HG03135 (cell line): ENCODE results near the gene SPTA1.

ENCODE experiments used
- ATAC-seq: cut with Tn5 transposase; IDR thresholded peaks from one replicate; pipeline ENCODE4 v1.9.1; 2021; ENCODE audit warnings: mild to moderate bottlenecking, moderate library complexity; ENCODE audit not compliant: unreplicated experiment

SPTA1 gene

DNA sequence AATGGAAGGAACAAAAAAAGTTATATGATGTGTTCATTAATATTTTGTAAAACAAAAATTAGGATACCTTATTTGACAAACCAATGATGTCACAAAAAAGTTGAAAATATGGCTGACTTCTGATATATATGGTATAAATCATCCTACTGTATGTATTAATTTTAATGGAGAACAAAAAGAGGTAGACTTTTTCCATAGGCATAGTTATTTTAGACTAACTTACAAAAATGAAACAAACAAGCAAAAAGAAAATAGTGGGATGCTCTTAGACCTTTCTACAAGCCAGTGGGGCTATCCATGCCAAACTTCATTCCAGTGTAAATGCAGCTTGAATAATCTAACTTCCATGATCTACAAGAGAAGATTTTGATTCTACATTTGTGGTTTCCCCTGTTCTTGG is 522 bp upstream of the SPTA1 start:
- ATAC-seq: no peak

DNA sequence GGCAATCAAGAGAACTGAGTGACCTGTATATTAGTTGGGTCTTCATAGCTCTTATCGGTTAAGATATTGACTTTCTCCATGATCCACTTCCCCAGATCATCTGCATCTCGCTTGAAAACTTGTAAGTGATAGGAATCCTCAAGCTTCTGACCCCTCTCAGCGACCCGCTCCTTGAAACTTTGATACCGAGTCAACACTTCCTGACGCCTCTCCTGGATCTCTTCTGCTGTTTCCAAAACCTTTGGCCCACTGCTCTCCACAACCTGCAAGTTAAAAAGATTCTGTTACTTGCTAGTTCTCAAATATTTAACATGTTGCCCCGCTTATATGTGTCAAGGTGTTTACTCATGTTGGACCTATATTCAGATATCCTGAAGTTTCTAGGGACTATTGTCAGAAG is 1.4 kb downstream of the SPTA1 start:
- no peak for ATAC-seq

DNA sequence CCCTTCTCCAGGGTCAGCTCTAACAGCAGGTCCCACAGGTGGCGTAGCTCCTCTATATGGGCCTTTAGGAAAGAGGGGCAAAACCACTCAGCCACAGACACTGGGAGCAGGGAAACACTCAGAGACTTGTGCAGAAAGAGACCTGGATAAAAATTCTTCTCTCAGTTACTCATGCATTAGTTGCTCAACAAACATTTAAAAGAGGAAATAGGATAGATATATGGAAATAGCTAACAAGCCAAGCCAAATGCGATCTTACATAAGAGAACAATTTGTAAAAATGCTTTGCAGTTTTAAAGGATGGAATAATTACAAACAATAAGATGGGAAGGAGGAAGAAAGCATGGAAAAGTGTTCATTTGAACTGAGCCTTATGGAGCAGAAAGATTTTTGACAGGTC is 4.9 kb downstream of the SPTA1 start:
- no peak for ATAC-seq

DNA sequence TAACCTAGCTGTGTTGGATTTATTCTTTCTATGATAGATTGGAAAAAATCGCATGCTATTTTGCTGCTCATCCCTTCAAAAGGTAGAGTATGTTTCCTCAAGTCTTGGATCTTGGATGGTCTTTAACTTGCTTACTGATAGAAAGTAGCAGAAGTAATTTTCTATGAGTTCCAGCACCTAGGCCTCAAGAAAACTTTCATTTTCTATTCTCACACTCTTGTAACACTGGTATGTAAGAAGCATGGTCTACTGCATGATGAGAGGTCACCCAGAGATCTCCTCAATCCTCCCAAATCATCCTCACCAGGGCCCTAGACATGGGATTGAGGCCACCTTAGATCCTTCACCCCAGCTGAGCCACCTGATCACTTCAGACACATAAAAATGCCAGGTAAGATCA is 7.2 kb downstream of the SPTA1 start:
- no peak for ATAC-seq

DNA sequence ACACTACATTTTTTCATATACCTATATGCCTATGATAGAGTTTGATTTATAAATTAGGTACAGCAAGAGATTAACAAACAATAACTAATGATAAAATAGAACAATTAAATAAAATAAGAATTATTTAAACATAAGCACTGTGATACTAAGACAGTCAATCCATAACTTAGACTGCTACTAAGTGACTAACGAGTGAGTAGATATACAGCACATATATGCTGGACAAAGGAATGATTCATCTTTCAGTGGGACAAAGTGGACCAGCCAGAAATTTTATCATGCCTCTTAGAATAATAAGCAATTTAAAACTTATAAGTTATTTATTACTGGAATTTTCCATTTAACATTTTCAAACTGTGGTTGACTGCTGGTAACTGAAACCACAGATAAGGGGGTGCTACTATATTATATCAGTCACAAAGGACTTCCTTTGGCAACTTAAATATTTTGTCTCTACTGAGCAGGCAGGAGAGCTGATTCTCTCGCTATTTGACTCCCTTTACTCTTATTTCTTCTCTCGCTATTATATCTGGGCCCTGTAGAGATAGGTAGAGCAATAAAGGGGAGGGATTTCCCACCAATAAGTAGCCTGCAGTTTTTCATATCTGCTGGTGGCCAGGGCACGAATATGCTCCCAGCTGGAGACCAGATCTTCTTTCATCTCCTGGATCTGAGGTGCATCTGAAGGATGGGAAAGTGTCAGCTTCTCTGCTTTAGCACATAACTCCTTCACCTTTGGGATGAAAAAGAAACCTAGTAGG is 10.8 kb downstream of the SPTA1 start:
- ATAC-seq: no peak

DNA sequence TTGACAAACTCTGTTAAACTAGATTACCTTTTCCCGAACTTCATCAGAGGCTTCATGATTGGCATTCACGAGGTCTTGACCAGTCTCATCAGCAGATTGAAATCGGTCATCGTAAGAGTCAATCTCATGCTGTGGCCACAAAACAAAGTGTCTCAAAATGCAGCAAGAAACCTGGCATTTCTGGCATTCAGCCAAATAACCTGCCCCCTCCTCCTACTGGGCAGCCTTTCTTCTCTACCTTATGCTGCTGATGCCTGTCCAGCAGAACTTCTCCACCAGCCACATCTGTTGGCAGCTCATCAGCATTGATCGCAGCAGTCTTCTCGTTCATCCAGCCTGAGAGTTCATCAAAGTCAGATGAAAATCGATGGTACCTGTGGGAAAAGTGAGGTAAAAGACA is 12.2 kb downstream of the SPTA1 start:
- no peak for ATAC-seq

DNA sequence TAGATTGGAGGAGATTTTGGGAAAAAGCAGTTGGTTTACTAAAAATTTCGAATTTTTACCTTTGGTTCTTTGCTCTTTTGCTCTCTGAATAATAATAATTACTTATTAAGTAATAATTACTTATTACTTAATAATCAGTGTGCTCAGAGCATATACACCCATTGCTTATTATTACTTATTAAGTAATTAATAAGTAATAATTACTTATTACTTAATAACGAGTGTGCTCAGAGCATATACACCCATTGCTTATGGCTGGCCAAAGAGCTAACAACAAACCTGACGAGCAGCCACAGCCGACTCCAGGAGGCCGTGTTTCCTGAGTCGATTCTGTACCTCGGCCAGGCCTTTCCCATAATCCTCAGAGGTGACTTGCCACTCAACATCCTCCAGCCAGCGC is 20.5 kb downstream of the SPTA1 start:
- ATAC-seq: no peak

DNA sequence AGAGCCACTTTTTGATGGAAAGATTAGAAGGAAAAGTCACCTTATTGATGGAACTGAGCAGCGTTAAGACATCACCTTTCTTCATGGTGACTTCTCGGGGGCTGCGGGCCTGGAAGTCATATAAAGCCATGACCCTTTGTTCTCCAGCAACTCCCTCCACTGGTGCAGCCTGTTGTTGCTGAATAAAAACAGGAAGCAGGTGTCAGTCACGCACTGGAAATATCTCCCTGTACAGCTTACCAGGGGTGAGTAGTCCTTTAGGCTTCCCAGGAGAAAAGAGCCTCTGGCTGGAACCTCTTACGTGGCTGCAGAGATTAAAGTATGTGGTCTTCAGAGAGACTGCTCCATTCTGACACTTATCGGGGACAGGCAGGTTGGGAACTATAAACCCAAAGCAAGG is 31.9 kb downstream of the SPTA1 start:
- ATAC-seq: no peak

DNA sequence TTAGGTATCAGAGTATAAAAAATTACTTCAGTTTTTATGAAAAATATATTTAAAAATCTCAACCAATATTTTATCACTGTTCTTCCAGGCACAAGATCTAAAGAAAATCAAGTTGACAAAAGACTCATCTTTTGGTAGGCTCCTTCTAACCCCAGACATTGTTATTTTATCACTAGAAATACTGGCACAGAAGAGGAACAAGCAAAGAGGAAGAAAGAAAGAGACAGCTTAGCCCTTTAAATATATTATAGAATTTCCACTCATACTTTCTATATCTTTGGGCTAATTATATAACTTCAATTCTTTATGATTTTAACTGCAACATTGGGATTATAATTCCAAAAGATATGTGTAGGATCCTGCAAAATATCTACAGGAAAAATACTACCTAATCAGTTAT is 32.4 kb downstream of the SPTA1 start:
- ATAC-seq: no peak

DNA sequence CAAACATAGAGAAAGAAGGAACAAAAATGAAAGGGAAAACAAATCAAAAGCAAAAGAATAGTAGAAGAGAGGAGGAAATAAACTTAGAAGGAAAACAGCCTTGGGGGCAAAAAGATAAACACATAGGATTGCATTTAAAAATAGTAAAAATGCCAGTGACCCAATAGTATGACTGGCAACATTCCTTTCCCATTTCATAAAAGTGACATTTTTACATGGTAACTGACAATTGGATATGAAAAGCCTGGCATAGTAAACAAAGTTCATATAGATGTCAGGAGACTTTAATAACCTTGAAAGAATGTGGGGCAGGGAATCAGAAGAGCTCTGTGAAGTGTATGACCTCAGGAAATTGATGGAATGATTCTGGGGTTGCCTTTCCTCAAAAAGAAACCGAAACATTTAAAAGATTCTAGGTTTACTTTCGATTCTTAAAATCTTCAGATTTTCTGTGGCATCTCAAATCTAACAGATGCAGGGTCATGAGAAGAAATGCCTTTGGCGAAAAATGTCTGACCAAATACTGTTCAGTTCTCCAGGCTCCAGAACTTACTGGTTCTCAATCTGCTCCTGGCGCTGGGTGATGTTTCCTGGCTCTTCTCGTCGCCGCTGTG is 33.7 kb downstream of the SPTA1 start:
- no peak for ATAC-seq

DNA sequence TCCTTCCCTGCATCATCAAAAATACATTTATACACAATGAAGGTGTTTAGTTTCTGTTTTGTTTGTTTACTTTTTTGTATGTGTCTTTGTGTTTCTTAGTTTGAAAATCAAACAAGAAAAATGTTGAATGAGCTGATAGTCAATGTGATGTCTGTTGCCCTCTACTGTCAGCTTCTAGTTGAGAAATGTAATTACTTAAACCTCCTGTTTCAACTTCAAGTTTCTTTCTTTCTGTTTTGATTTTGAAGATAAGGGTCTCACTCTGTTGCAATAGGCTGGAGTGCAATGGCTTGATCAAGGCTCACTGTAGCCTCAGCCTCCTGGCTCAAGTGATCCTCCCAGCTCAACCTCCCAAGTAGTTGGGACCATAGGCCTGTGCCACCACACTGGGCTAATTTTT is 37.5 kb downstream of the SPTA1 start:
- no peak for ATAC-seq

DNA sequence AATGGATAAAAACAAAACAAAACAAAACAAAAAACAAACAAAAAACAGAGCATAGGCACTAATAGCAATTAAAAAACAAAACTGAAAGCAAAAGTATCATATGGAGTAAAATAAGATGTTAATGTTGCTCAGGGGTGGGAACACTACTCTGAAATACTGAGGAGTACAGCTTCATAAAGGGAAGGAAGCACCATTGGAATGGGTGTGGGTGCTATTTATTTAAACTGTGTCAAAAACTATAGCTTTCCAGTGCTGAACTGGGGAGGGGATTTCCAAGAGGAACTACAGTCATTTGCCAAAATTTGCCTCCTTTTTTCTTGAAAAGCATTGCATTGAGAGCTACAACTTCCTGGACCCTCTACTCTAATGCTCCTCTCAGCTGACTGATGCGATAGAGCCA is 40.0 kb downstream of the SPTA1 start:
- ATAC-seq: no peak

DNA sequence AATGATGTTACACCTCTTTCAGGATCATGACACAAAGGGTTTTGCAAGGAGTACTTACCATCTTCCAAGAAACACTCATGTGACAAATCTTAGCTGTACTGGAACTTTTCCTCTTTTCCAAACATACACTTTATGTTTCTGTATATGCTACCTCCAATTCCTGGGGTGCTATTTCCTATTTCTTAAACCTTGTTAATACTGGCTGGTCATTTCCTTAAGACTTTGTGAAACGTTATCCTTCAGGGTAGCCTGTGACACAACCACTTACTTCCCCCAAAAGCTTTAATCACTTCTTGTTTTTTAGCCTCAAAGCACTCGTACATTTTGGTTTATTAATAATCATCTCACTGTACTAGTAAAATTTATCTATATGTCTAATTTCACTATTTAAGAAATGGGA is 42.1 kb downstream of the SPTA1 start:
- no peak for ATAC-seq

DNA sequence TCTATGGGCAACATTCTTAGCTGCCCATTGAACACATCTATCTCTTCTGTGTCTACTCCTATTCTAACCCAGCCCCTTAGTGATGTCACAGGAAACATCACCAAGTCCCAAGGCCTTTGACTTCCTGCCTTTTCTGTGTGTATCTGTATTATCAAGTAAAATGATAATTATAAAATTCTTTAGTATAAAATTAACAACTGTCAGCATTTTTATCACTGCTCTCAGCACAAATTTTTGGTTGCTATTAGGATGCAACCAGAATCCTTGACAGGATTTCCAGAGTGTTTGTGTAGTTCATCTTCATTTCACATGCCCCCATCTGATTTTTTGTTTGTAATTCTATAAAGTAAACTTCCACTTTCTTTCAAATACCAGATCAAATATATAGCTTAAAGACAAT is 47.6 kb downstream of the SPTA1 start:
- ATAC-seq: no peak

DNA sequence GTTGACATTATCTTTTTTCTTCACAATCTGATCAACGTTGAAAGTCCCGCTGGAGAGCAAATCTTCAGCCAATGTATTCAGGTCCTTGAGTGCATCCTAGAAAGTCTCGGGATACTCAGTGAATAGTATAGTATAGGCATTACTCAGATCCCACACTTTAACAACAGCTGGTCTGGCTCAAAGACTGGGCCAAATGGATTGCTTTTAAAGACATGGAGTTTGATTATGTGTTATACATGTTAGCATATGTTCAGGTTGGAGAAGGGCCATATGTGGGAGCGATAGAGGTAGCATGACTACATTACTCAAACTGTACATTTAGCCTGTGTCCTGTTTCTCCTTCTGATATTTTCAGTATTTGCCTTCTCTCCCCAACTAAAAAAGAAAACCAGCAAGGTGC is 48.4 kb downstream of the SPTA1 start:
- no peak for ATAC-seq

DNA sequence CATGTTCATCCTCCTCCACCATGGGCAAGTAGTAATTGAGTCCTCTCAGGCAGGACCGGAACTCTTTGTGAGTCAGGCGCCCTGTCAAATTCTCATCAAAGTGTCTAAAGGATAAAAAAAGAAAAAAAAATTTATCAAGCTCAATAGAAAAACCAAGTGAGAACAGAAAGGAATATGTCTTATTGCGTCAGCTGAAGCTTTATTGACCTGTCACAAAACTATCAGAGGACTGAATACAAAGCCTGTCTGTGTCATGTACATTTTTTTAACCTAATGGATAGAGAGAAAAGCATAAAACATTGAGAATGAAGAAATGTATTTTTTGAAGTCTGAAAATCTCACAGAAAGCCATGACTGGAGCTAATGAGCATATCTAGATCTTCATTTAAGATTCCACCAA is 72.8 kb downstream of the SPTA1 start:
- ATAC-seq: no peak

DNA sequence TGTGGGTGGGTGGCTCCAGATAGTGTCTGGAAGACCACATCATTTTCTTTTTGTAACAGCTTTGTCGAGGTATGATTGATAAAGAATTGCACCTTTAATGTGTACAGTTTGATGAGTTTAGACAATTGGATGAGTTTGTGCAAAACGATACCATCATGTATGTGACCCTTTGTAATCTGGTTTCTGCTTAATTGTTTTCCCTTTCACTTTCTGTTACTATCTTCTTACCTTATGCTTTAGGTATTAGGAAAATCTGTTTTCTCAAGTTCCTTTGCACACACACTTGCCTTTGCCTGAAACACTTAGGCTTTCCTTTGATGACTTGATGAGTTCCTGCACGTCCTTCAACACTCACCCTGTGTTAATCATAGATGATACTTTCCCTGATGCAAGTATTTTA is 74.6 kb downstream of the SPTA1 start:
- no peak for ATAC-seq

DNA sequence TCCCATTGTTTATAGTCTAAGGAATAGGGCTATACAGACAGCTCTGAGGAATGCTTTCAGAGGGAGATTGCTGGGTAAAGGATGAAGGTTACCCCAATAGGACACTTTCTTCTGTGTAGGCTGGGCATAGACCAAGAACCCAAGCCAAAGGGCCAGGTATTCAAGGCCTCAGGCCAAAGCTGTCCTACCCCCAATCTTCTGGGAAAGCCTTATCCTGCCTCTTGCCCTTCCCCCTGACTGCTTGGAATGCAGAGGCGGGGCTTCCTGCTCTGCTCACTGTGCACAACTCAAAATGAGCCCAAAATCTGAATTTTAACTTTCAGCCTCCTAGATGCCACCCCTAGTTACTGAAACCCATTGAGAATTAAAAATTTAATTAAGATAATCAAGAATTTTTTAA is 79.2 kb downstream of the SPTA1 start:
- no peak for ATAC-seq

DNA sequence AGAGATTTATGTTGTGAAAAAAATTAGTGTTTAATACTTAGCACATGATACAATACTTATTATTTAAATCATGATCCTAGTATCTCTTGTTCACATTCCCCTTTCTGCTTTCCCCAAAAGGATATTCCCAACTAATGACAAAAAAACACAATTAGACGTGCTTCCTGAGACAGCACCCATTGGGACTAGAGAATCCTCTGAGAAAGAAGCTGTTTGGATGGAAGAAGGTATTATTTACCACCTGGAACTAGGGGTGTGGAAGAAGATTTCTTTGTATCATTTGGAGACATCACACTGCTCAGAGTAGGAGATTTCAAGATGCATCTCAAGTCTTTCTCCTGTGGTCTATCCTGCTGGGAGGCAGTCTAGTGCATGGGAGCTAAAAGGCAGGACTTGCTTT is 81.5 kb downstream of the SPTA1 start, which contains the start of gene OR10Z1:
Gene OR10Z1 (plus strand): TSS at position 301 of the 400 bp plus-strand sequence. CDS start 1,171 bp downstream, outside the sequence.
- ATAC-seq: no peak

DNA sequence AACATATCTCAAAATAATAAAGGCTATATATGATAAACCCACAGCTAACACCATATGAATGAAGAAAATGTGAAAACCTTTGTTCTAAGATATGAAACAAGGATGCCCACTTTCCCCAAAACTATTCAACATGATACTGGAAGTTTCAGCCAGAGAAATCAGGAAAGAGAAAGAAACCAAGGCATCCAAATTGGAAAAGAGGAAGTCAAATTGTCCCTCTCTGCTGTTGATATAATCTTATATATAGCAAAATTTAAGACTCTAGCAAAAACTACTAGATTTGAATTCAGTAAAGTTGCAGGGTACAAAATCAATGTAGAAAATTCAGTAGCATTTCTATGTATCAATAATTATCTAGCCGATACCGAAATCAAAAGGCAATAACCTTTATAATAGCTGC is 85.8 kb downstream of the SPTA1 start:
- no peak for ATAC-seq

DNA sequence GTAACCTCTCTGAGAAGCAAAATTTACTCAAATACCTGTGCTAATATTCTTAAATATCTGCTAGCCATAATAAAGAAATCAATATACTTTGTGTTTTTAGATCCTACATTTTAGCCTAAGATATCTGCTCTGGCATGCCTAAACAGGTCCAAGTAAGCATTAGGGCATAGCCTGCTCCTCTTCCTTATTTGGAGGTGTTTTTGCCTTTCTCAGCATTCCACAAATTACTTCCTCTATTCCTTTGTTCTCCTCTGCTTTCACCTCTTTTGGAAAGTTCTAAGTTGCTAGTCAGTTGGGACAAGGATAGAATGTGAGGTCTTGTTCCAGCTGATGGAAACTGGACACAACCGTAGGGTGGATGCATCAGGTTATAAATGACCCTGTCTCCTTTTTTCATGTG is 99.6 kb downstream of the SPTA1 start:
- no peak for ATAC-seq

DNA sequence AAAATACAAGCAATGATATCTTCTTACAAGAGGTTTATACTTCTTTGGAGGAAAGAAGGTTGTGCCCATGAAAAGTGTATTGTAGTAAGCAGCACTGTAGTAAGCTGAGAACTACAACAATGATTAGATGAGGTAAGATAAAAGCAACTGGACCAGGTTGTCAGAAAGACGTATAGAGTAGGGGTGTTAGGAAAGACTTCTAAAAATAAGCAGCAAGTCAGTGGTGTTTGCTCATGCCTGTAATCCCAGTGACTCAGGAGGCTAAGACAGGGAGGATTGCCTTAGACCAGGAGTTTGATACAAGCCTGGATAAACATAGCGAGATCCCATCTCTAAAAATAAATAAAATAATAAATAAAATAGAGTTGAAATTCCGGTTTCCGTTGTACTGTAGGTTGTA is 102.6 kb downstream of the SPTA1 start:
- no peak for ATAC-seq

DNA sequence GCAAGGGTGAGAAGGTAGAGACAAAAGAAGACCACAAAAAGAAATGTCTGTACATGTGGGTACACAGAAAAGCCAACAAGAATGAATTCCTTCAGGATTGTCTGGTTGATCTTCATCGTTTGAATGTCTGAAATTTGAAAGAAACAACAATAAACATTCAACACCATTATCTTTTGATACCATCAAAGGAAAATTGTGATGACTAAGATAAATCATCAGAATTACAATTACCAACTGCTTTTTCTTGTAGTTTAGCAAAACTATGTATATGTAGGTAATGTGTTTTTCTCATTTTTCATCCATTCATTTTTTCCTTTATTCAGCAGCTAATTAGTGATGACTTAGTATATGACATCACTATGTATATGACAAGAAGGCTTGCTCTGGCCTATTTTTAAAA is 106.8 kb downstream of the SPTA1 start, which contains the start of gene OR10X1:
Gene OR10X1 (minus strand): TSS at position 167 of the 400 bp plus-strand sequence. CDS start 0 bp downstream, at position 167.
- no peak for ATAC-seq
